PC-3 (cell line): ENCODE data around the gene BRINP2. TPM values are rescaled to one million over a fixed set of nuclear protein-coding genes. Genes with fewer than 3 reads are reported as not detected.

Source experiments
- ATAC-seq: fragments of 200-7000 bp; cut with Tn5 transposase; 2 replicates; pipeline ENCODE4 v1.9.1; 2020; ENCODE audit warnings: mild to moderate bottlenecking, moderate library complexity
- BruUV-seq: library from RNA; stranded (reverse); fragments of 400-500 nt; replicated peaks from 2 replicates; lab custom pipeline; 2021; lab: Mats Ljungman, UMichigan
- CTCF ChIA-PET: fragments of 300-600 bp; sonication (Branson Sonifier 250); formaldehyde crosslinking; loops from one replicate; lab custom pipeline; 2022; ENCODE audit warnings: antibody characterized with exemption; lab: Charles Lee
- POLR2A ChIA-PET: fragments of 300-600 bp; sonication (Branson Sonifier 250); formaldehyde crosslinking; loops from one replicate; lab custom pipeline; 2022; ENCODE audit warnings: antibody characterized with exemption; ENCODE audit not compliant: unreplicated experiment; lab: Charles Lee
- DNase-seq: peaks from one replicate; pipeline ENCODE4 v3.0.0-alpha.2; 2015
- H2AFZ ChIP-seq: fragments of 300-600 bp; sonication (generic); 2 replicates; pipeline ENCODE4 v1.6.0; 2016; ENCODE audit warnings: antibody characterized with exemption, low read length
- H3F3A ChIP-seq: fragments of 300-600 bp; sonication (generic); one replicate; pipeline ENCODE4 v1.6.0; 2017; ENCODE audit warnings: antibody characterized with exemption, low read length, control low read depth, mild to moderate bottlenecking; ENCODE audit not compliant: unreplicated experiment
- H3K27ac ChIP-seq: fragments of 300-600 bp; sonication (generic); 2 replicates; pipeline ENCODE4 v1.5.1; 2016; ENCODE audit warnings: mild to moderate bottlenecking, low read length
- H3K27me3 ChIP-seq: fragments of 300-600 bp; sonication (generic); 2 replicates; pipeline ENCODE4 v1.6.1; 2016; ENCODE audit warnings: low read length, mixed read lengths
- H3K36me3 ChIP-seq: fragments of 300-600 bp; sonication (generic); 2 replicates; pipeline ENCODE4 v1.6.1; 2016; ENCODE audit warnings: low read depth, mixed run types, low read length, mixed read lengths
- H3K4me1 ChIP-seq: fragments of 300-600 bp; sonication (generic); 2 replicates; pipeline ENCODE4 v1.5.1; 2016; ENCODE audit warnings: low read length; ENCODE audit not compliant: insufficient read depth
- H3K4me2 ChIP-seq: fragments of 300-600 bp; sonication (generic); 2 replicates; pipeline ENCODE4 v1.6.0; 2016; ENCODE audit warnings: low read length
- H3K4me3 ChIP-seq: fragments of 300-600 bp; sonication (generic); 2 replicates; pipeline ENCODE4 v1.5.1; 2016; ENCODE audit warnings: mild to moderate bottlenecking, low read length, mixed read lengths
- H3K79me2 ChIP-seq: fragments of 300-600 bp; sonication (generic); 2 replicates; pipeline ENCODE4 v1.6.1; 2017; ENCODE audit warnings: low read length, mixed read lengths
- H3K9ac ChIP-seq: fragments of 300-600 bp; sonication (generic); 2 replicates; pipeline ENCODE4 v1.6.0; 2016; ENCODE audit warnings: mild to moderate bottlenecking, low read length
- H3K9me2 ChIP-seq: fragments of 300-600 bp; sonication (generic); replicated peaks from 2 replicates; pipeline ENCODE4 v1.6.1; 2016; ENCODE audit warnings: mixed run types, low read length, mixed read lengths
- H3K9me3 ChIP-seq: fragments of 300-600 bp; sonication (generic); 2 replicates; pipeline ENCODE4 v1.6.1; 2016; ENCODE audit warnings: low read length, mixed read lengths
- H4K20me1 ChIP-seq: fragments of 300-600 bp; sonication (generic); 2 replicates; pipeline ENCODE4 v1.6.1; 2016; ENCODE audit warnings: low read length, mixed read lengths
- CTCF ChIP-seq: fragments of 300-600 bp; sonication (generic); conservative IDR thresholded peaks from 2 replicates; pipeline ENCODE4 v1.5.1; 2017; ENCODE audit warnings: antibody characterized with exemption, low read depth, mild to moderate bottlenecking, low read length
- EZH2 ChIP-seq: fragments of 300-600 bp; sonication (generic); IDR thresholded peaks from one replicate; pipeline ENCODE4 v1.6.1; 2017; ENCODE audit warnings: antibody characterized with exemption, mild to moderate bottlenecking, low read length; ENCODE audit not compliant: unreplicated experiment
- EZH2phosphoT487 ChIP-seq: fragments of 300-600 bp; sonication (generic); IDR thresholded peaks from 2 replicates; pipeline ENCODE4 v1.6.1; 2018; ENCODE audit warnings: mild to moderate bottlenecking, antibody characterized with exemption, low read length, borderline replicate concordance
- intact Hi-C: fragments of 100-400 bp; cut with micrococcal nuclease; formaldehyde crosslinking; loops from 2 replicates; pipeline ENCODE4 v1.9.0; 2023
- total RNA-seq: library from RNA; depleted of rRNA; stranded (reverse); fragments of >200 nt; gene quantifications from 2 replicates; pipeline ENCODE4 v1.2.3, GENCODE V29; 2014

BRINP2 gene
- total RNA-seq, 1 experiment from 2014 or later: 2.6 TPM

- no peaks in the 10 kb centered on the region; the same call in 1 of the 2 replicates for H3K79me2 ChIP-seq
- H3F3A ChIP-seq: no peaks in the 10 kb centered on the region
- DNase-seq (no peak), ATAC-seq (no peak)
- H3K9ac ChIP-seq: peak overlapping the region; percentile 75
- no peaks in the 10 kb centered on the region for H3K27me3 ChIP-seq
- BruUV-seq: no TSS peak
- peak overlapping the region; percentile 100 for H3K27ac ChIP-seq
- intact Hi-C loops: loop anchor here (2.0 to 5.0 kb wide), 5 partner anchors 13 to 690 kb away; no protein-coding TSS in a partner anchor
- peak overlapping the region; percentile 61 for H3K4me2 ChIP-seq
- TF ChIP-seq CTCF (no peak), EZH2 (no peak), EZH2phosphoT487 (no peak)
- H2AFZ ChIP-seq: 0 out of 2 replicates have a peak overlapping the region, but pooled peaks have one; percentile 18
- no peaks in the 10 kb centered on the region for H3K9me2 ChIP-seq
- no peaks in the 10 kb centered on the region for H3K36me3 ChIP-seq
- CTCF ChIA-PET: interaction anchor here (0.6 kb wide), 1 partner anchor 154 kb away, joined by 3 read pairs; no protein-coding TSS in a partner anchor
- H4K20me1 ChIP-seq: no peaks in the 10 kb centered on the region
- no peaks in the 10 kb centered on the region for H3K9me3 ChIP-seq
- POLR2A ChIA-PET: no interaction called here
- peaks cover 33% of the 10 kb centered on the region for H3K4me1 ChIP-seq
- H3K4me3 ChIP-seq: peak overlapping the region; percentile 52; the same call in 1 of the 2 replicates
These were observed 86.8 kb downstream of the BRINP2 start for GRCh38 chr1:177257576-177257975.

GRCh38 chr1:177270863-177271262 is 100.1 kb downstream of the BRINP2 start:
- peak; percentile 87 for ATAC-seq
- Histone ChIP-seq H3F3A (no peaks in the 10 kb centered on the region), H3K9ac (peak overlapping the region; percentile 6; the same call in 1 of the 2 replicates), H3K4me1 (peaks cover 56% of the 10 kb centered on the region), H2AFZ (no peak overlapping the region), H3K9me3 (no peaks in the 10 kb centered on the region), H3K9me2 (no peaks in the 10 kb centered on the region), H3K79me2 (no peaks in the 10 kb centered on the region), H3K36me3 (no peaks in the 10 kb centered on the region), H4K20me1 (no peaks in the 10 kb centered on the region), H3K27ac (peak overlapping the region; percentile 75), H3K27me3 (no peaks in the 10 kb centered on the region), H3K4me2 (peak overlapping the region; percentile 62), H3K4me3 (no peak overlapping the region)
- TF ChIP-seq CTCF (no peak), EZH2phosphoT487 (no peak), EZH2 (no peak)
- intact Hi-C loops: loop anchor here (2.0 to 5.0 kb wide), 2 partner anchors 14 to 46 kb away; no protein-coding TSS in a partner anchor
- BruUV-seq: no TSS peak
- POLR2A ChIA-PET: no interaction called here
- DNase-seq: peak; percentile 90
- CTCF ChIA-PET: no interaction called here

GRCh38 chr1:177273141-177273540 is 102.4 kb downstream of the BRINP2 start:
- Histone ChIP-seq H3K36me3 (no peaks in the 10 kb centered on the region), H3F3A (no peaks in the 10 kb centered on the region), H3K4me3 (no peak overlapping the region), H3K9me2 (no peaks in the 10 kb centered on the region), H4K20me1 (no peaks in the 10 kb centered on the region), H3K4me2 (no peak overlapping the region), H3K9ac (no peak overlapping the region), H3K27ac (peak overlapping the region; percentile 73; the same call in 1 of the 2 replicates), H3K79me2 (no peaks in the 10 kb centered on the region), H2AFZ (no peak overlapping the region), H3K4me1 (peaks cover 56% of the 10 kb centered on the region), H3K27me3 (no peaks in the 10 kb centered on the region), H3K9me3 (no peaks in the 10 kb centered on the region)
- intact Hi-C loops: loop anchor here (5.0 kb wide), 1 partner anchor 44 kb away; no protein-coding TSS in a partner anchor
- ATAC-seq (no peak), DNase-seq (no peak)
- ChIA-PET POLR2A (no interaction called here), CTCF (no interaction called here)
- no peak for TF ChIP-seq CTCF
- no peak for TF ChIP-seq EZH2
- no peak for TF ChIP-seq EZH2phosphoT487
- BruUV-seq: no TSS peak
